ENCODE measurements around the gene SULT1B1.

The SULT1B1 gene

DNA sequence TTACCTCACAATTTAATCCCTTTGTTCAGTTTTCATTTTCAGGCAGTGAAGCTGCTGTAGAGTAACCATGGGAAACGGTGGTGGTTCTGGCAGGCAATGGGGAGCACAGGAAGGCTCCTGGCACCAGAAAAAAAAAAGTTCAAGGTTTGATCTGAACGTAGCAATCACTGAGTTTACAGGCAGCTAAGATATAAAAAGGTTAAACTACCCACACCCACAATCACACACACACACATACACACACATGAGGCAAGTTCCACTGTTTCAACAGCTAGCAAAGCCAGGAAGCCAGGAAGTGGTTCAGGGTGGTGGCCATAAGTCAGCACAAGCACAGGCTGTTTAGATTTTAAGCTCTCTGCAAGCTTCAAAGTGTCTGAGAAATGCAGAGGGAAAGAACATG lies at the start of gene SULT1B1:
Gene SULT1B1, minus strand, starts transcription at position 166 of the 400 bp plus-strand sequence. CDS start 5,403 bp downstream, outside the sequence.
- Histone ChIP-seq H3K4me2 (ENCODE audit: low read length) (no peak within 1 kb of the TSS), H4K20me1 (ENCODE audit: insufficient read depth, low read length) (no peaks in the 10 kb centered on the region), H3K27ac (ENCODE audit: low read length) (no peak within 1 kb of the TSS), H3K4me1 (ENCODE audit: low read length) (no peaks in the 10 kb centered on the region), H3K9me3 (ENCODE audit: insufficient read depth, low read length) (no peaks in the 10 kb centered on the region), H3K4me3 (ENCODE audit: low read length) (no peak within 1 kb of the TSS), H3K36me3 (replicated peaks; ENCODE audit: low read depth, low read length) (no peaks in the 10 kb centered on the region), H3K9ac (ENCODE audit: low read length) (no peak within 1 kb of the TSS), H2AFZ (ENCODE audit: low read depth, low read length) (peak within 1 kb of the TSS; percentile 45; the same call in 1 of the 2 replicates), H3K79me2 (ENCODE audit: low read length) (no peaks in the 10 kb centered on the region), H3K27me3 (ENCODE audit: low read depth, low read length) (no peaks in the 10 kb centered on the region)
- TF ChIP-seq, protein P1, sequence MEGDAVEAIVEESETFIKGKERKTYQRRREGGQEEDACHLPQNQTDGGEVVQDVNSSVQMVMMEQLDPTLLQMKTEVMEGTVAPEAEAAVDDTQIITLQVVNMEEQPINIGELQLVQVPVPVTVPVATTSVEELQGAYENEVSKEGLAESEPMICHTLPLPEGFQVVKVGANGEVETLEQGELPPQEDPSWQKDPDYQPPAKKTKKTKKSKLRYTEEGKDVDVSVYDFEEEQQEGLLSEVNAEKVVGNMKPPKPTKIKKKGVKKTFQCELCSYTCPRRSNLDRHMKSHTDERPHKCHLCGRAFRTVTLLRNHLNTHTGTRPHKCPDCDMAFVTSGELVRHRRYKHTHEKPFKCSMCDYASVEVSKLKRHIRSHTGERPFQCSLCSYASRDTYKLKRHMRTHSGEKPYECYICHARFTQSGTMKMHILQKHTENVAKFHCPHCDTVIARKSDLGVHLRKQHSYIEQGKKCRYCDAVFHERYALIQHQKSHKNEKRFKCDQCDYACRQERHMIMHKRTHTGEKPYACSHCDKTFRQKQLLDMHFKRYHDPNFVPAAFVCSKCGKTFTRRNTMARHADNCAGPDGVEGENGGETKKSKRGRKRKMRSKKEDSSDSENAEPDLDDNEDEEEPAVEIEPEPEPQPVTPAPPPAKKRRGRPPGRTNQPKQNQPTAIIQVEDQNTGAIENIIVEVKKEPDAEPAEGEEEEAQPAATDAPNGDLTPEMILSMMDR (IDR thresholded peaks at IDR 0.05; ENCODE audit: low read depth, low read length), result no peak
- no peak for TF ChIP-seq EZH2phosphoT487 (IDR thresholded peaks at IDR 0.05; ENCODE audit: low read depth)

DNA sequence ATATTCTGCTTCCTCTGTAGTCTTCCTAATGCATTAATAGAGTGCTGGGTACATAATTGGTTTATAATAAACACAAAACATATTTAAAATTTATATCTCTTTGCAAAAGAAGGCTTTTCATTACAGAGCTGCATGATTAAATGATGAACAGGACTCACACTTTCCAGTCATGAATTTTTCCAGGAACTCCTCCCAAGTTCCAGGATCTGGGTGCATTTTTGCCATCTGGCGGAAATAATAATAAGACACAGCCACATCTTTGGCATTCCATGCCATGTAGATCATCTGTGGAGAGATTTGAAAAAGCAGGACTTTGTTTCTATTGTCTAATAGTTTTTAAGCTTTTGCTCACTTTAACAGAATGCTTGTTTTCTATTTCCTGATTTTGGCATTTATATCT lies 40.2 kb upstream of the SULT1B1 start:
- no peaks in the 10 kb centered on the region for H3K79me2 ChIP-seq (ENCODE audit: low read length)
- no peak overlapping the region for H3K27ac ChIP-seq (ENCODE audit: low read length)
- no peak overlapping the region for H3K9ac ChIP-seq (ENCODE audit: low read length)
- H3K27me3 ChIP-seq (ENCODE audit: low read depth, low read length), result no peaks in the 10 kb centered on the region
- no peaks in the 10 kb centered on the region for H3K36me3 ChIP-seq (replicated peaks; ENCODE audit: low read depth, low read length)
- no peak for TF ChIP-seq EZH2phosphoT487 (IDR thresholded peaks at IDR 0.05; ENCODE audit: low read depth)
- TF ChIP-seq, protein P1 (IDR thresholded peaks at IDR 0.05; ENCODE audit: low read depth, low read length), result no peak
- no peaks in the 10 kb centered on the region for H3K4me1 ChIP-seq (ENCODE audit: low read length)
- H3K4me2 ChIP-seq (ENCODE audit: low read length), result no peak overlapping the region
- H2AFZ ChIP-seq (ENCODE audit: low read depth, low read length), result no peak overlapping the region
- no peaks in the 10 kb centered on the region for H4K20me1 ChIP-seq (ENCODE audit: insufficient read depth, low read length)
- no peaks in the 10 kb centered on the region for H3K9me3 ChIP-seq (ENCODE audit: insufficient read depth, low read length)
- no peak overlapping the region for H3K4me3 ChIP-seq (ENCODE audit: low read length)

DNA sequence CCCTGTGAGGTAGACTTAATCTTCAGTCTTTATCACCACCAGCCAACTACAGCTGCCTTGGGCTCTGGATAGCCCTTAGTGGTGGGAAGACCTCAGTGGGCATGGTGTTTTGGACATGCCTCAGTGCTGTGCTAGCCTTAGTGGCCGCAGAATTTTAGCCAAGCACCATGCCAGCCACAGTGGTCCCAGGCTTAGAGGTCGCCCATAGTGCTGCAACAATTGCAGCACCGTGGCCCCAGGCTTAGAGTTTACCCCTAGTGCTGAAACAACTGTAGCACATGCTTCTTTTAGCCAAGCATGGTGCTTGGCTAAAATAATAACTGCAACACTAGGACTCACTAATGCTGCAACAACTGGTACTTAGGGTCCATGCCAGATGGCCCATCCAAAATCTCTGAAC lies 38.9 kb upstream of the SULT1B1 start:
- no peak for TF ChIP-seq EZH2phosphoT487 (IDR thresholded peaks at IDR 0.05; ENCODE audit: low read depth)
- TF ChIP-seq, protein P1 (IDR thresholded peaks at IDR 0.05; ENCODE audit: low read depth, low read length), result no peak
- no peaks in the 10 kb centered on the region for H3K4me1 ChIP-seq (ENCODE audit: low read length)

DNA sequence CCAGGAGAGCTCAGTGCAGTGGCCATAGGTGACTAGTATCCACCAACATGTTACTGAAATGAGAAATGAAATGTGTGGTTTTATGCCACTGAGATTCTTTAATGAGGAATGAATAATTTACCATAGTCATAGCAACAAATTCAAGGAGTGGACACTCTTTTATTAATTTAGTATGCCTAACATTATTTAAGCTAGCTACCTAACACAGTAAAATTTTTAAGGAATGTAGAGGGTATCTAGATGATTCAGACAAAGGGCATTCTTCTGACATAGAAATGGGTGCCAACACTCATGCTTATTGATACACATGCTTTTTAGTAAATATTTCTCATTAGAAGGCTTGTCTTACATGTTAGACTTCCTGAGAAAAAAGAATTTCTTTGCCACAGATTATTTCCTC lies 33.3 kb upstream of the SULT1B1 start:
- Histone ChIP-seq H3K79me2 (ENCODE audit: low read length) (no peaks in the 10 kb centered on the region), H3K4me1 (ENCODE audit: low read length) (no peaks in the 10 kb centered on the region), H3K27me3 (ENCODE audit: low read depth, low read length) (no peaks in the 10 kb centered on the region), H3K27ac (ENCODE audit: low read length) (no peak overlapping the region), H3K36me3 (replicated peaks; ENCODE audit: low read depth, low read length) (no peaks in the 10 kb centered on the region), H3K4me3 (ENCODE audit: low read length) (no peak overlapping the region), H3K9me3 (ENCODE audit: insufficient read depth, low read length) (no peaks in the 10 kb centered on the region), H4K20me1 (ENCODE audit: insufficient read depth, low read length) (no peaks in the 10 kb centered on the region), H3K4me2 (ENCODE audit: low read length) (no peak overlapping the region), H2AFZ (ENCODE audit: low read depth, low read length) (no peak overlapping the region), H3K9ac (ENCODE audit: low read length) (no peak overlapping the region)
- TF ChIP-seq, protein P1 (IDR thresholded peaks at IDR 0.05; ENCODE audit: low read depth, low read length), result no peak
- no peak for TF ChIP-seq EZH2phosphoT487 (IDR thresholded peaks at IDR 0.05; ENCODE audit: low read depth)

More for the DNA sequence above, 38.9 kb upstream of the SULT1B1 start:
- H3K36me3 ChIP-seq (replicated peaks; ENCODE audit: low read depth, low read length), result no peaks in the 10 kb centered on the region
- H3K27ac ChIP-seq (ENCODE audit: low read length), result no peak overlapping the region
- H3K9me3 ChIP-seq (ENCODE audit: insufficient read depth, low read length), result no peaks in the 10 kb centered on the region
- no peaks in the 10 kb centered on the region for H3K79me2 ChIP-seq (ENCODE audit: low read length)
- H3K27me3 ChIP-seq (ENCODE audit: low read depth, low read length), result no peaks in the 10 kb centered on the region
- no peak overlapping the region for H3K9ac ChIP-seq (ENCODE audit: low read length)
- no peaks in the 10 kb centered on the region for H4K20me1 ChIP-seq (ENCODE audit: insufficient read depth, low read length)
- no peak overlapping the region for H3K4me2 ChIP-seq (ENCODE audit: low read length)
- no peak overlapping the region for H2AFZ ChIP-seq (ENCODE audit: low read depth, low read length)
- no peak overlapping the region for H3K4me3 ChIP-seq (ENCODE audit: low read length)

All from OCI-LY3 (cell line).